NCI-H187 treated with DMSO at 0.1 percent for 48 hours (cell line): ENCODE measurements around the gene NAPA.
A peak's percentile ranks its signal among the peaks of the same experiment; 100 is the strongest.

Source experiments
- DNase-seq: peaks from one replicate; lab custom pipeline; 2025; lab: John Stamatoyannopoulos, UW

NAPA gene

GRCh38 chr19:47514869-47515588, at the start of gene NAPA:
Gene NAPA, minus strand, starts transcription at chr19:47515063. Its CDS starts 123 bp downstream, at chr19:47514940.
- DNase-seq = peak; percentile 100

DNA sequence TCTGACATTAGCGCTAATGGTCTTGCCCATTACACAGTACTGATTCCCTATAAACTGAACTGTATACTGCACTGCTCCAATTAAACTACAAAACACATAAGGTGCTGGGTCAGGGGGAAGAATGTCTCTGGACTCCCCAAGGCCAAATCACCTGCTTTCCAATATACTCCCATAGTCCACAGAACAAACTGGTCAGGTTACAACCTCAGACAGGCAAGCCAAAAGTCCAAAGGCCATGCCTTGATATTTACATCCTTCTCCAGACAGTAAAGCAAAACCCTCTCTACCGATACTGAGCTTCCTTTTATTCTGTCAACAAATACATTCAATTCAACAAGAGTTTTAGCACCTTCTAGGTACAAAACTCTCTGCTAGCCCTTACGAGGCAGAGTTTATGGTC, 49.2 kb upstream of the NAPA start:
- DNase-seq = no peak

DNA sequence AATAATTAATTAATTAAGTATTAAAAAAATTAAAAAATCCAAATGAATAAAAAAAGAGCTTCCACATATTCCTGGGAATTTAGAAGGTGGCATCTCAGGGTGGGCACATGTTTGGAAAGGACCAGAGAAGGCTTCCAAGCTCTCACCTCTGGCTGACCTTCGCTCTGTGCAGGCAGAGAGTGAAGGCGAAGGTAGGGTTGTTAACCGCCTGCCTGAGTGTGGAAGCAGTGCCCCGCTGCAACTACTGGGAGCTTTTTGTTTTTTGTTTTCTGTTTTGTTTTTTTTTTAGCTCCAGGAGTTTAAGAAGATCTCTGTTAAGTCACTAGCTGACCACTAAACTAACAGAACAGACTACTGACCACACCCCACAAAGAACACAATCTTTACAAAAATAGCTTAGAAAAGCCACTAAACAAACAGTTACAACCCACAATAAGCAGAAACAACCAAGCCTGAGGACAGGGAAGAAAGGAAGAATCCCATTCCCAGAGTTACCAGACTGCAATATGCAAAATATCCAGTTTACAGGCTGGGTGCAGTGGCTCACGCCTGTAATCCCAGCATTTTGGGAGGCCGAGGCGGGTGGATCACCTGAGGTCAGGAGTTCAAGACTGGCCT, 46.7 kb upstream of the NAPA start:
- DNase-seq = no peak

- no peak for DNase-seq
These were observed 46.1 kb upstream of the NAPA start for GRCh38 chr19:47560999-47561398.

GRCh38 chr19:47550129-47550528, 35.3 kb upstream of the NAPA start:
- DNase-seq = no peak

DNA sequence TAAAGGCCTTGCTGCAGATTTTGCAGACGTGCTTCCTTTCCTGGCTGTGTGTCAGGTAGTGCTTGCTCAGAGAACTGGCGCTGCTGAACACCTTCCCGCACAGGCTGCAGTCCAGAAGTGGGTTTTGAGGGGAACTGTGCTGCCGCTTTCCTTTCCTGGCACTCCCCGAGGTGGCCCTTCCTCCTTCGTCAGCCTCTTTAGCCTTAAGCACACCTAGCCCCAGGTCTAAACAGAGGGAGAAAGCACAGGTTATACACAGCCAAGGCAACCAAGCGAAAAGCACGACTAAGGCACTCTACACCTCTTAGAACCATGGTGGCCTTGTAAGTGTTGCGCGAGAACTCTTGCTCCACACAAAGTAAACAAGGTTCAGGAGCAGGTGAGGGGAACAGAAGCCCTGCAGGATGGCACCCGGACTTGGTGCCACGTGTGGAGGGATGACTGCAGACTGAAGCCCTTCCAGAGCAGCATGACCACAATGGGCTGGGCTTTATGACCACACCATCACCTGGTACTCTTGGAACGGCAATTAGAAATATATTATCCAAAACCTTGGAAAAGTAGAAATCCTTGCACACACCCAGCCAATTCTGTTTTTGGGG, 34.5 kb upstream of the NAPA start:
- DNase-seq = peak; percentile 8

- no peak for DNase-seq
These were observed 32.3 kb upstream of the NAPA start for GRCh38 chr19:47547199-47547598.

- DNase-seq = no peak
These were observed 30.4 kb upstream of the NAPA start for GRCh38 chr19:47545061-47545948.

DNA sequence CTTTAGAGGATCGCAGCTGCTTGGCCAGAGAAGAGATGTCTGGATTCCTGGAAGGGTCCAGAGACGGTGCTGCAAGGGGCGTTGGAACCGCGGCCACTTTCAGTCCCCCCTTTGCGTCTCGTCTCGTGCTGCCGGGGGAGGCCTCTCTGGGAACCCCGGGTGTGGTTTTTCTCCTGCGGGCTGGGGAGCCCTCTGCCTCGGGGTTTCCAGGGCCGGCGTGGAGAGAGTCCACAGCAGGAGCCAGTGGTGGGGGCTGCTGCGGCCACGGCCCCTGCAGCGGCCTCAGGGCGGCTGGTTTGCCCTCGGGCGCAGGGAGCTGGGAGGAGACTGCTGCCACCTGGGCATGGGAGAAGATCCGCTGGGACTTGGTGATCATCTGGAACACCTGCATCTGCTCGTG, 29.6 kb upstream of the NAPA start:
- DNase-seq = no peak

- no peak for DNase-seq
These were observed 29.2 kb upstream of the NAPA start for GRCh38 chr19:47544075-47544474.

DNA sequence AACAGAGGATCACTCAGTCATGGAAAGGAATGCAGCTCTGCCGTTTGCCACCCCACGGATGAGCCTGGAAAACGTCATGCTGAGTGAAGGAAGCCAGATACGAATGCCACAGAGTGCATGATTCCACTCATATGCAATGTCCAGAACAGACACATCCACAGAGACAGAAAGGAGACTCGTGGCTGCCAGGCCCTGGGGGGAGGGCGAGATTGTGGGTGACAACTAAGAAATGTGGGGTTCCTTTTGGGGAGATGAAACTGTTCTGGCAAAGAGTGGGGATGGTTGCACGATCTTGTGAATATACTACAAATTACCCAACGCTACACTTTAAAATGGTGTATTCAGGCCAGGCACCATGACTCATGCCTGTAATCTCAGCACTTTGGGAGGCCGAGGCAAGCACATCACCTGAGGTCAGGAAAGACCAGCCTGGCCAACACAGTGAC, 27.2 kb upstream of the NAPA start:
- DNase-seq = no peak

- no peak for DNase-seq
These were observed 26.7 kb upstream of the NAPA start for GRCh38 chr19:47541518-47541917.

GRCh38 chr19:47540748-47541147, 25.9 kb upstream of the NAPA start:
- DNase-seq = no peak

GRCh38 chr19:47539747-47540311, 25.0 kb upstream of the NAPA start:
- DNase-seq = no peak

DNA sequence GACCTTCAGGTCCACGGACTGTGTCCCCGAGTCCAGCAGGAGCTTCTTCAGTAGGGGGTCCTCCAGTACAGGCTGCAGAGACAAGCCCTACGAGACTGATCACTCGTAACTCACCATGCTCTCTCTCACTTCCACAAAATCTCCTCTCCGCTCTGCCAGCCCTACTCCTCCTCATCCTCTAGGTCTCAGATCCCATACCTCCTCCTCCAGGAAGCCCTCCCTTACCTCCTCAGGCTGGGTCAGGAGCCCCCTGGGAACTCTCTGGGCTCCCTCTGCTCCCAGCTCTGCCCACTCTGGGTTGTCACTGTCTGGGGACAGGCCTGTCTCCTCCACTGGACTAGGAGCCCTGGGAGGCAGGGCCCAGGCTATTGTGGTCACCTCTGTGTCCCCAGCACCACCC, 23.9 kb upstream of the NAPA start:
- DNase-seq = no peak

- DNase-seq = no peak
These were observed 22.6 kb upstream of the NAPA start for GRCh38 chr19:47537493-47537892.

GRCh38 chr19:47534628-47535027, 19.8 kb upstream of the NAPA start:
- DNase-seq = no peak

DNA sequence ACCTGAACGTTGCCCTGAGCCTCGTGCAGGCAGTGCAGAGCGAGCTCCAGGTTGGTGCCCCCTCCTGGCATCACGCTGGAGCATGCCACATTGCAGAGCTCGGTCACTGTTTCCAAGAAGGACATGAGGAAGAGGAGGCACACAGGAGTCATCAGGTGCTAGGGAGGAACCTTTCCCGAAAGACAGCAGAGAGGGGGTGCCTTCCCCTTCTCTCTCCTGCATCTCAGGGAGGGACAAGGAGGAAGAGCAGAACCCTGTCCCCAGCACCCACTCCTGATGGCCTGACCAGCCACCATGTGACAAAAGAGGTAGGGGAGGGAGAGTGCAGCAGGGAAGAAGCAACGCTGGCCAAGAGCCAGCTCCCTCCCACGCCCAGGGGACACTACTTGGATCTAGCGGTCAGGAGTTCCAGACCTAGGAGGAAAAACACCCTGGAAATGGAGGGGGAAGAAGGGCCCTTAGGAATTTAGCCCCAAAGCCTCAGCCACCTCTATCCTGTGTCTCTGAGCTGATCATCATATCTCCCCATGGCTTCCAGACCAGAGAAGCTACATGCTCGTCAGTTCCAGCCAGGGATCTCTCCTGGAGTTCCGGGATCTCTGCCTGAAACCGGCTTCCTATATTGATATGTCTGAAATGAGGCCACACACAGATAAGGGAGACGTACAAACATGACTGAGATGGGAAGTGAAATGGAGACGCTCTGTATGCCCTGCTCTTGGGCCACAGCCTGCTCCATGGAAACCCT, 17.0 kb upstream of the NAPA start:
- no peak for DNase-seq

- no peak for DNase-seq
These were observed 14.3 kb upstream of the NAPA start for GRCh38 chr19:47529018-47529742.

- DNase-seq = no peak
These were observed 11.9 kb upstream of the NAPA start for GRCh38 chr19:47526798-47527197.

DNA sequence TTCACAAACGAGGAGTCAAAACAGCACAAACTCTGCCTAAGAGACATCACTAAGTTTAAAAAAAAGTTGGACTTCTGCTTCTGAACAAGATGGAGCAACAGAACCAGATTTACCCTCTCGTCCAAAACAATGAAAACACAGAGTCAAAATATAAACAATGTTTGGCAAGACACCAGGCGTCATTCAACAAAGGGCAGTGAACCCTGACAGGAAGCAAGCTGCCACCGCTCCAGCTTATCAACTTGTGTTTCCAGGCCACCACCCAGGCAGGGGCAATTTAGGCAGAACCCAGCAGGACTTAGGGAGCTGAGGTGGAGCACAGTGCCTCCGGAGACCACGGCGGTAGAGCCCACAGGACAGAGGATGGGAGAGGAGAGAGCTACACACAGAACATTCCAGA, 8.6 kb upstream of the NAPA start:
- no peak for DNase-seq
